ENCODE results near the gene CCNB3. TPM values are rescaled to one million over a fixed set of nuclear protein-coding genes. Genes with fewer than 3 reads are reported as not detected.

The CCNB3 gene
- total RNA-seq, 1 experiment from 2014 or later: 0.35 TPM

GRCh38 chrX:50169717-50170116, 34.8 kb upstream of the CCNB3 start:
- H2BK5ac ChIP-seq (ENCODE audit: insufficient read length, low read length): no peak overlapping the region
- no peak overlapping the region for H2BK120ac ChIP-seq (ENCODE audit: low read depth, low read length, poor library complexity, severe bottlenecking)
- H3T11ph ChIP-seq (ENCODE audit: low read length): no peak overlapping the region
- no CpG with 5 or more reads among the region's 3 CpGs for WGBS (ENCODE audit: extremely low coverage, insufficient read length, low lambda C conversion rate)
- Mint-ChIP-seq H3K9me3 (peaks cover 66 to 67% of the 10 kb centered on the region in 2 experiments), H3K4me1 (peaks cover 0 to 12% of the 10 kb centered on the region in 2 experiments; a peak in 2 of 4 replicates), H3K4me3 (no peak overlapping the region), H3K36me3 (ENCODE audit: insufficient read depth in 1 of 3, low read depth in 3 of 3) (peaks cover 2 to 6% (median 5%) of the 10 kb centered on the region in 3 experiments; a peak in 5 of 7 replicates), H3K27me3 (ENCODE audit: low read depth) (no peaks in the 10 kb centered on the region; the same call in 1 of the 2 replicates), H3K27ac (no peak overlapping the region)
- no peaks in the 10 kb centered on the region for H3K23me2 ChIP-seq (ENCODE audit: insufficient read length, low read depth, low read length, poor library complexity, severe bottlenecking)
- H3K23ac ChIP-seq (ENCODE audit: insufficient read length, low read depth, low read length): no peak overlapping the region
- H3K18ac ChIP-seq (ENCODE audit: insufficient read length, low read depth, low read length): no peak overlapping the region
- H3K79me2 ChIP-seq (ENCODE audit: insufficient read depth, low read length): no peaks in the 10 kb centered on the region
- no peak overlapping the region for H3K27ac ChIP-seq (ENCODE audit: insufficient read length, low read depth, low read length)
- no peak overlapping the region for H2BK20ac ChIP-seq (ENCODE audit: low read depth, low read length, poor library complexity, severe bottlenecking)
- H3K27me3 ChIP-seq (ENCODE audit: insufficient read depth, low read length): no peaks in the 10 kb centered on the region
- H2BK15ac ChIP-seq (ENCODE audit: low read depth, low read length): no peak overlapping the region
- H3K9me3 ChIP-seq (ENCODE audit: control insufficient read depth, low read depth, low read length): peaks cover 9% of the 10 kb centered on the region
- H2AK5ac ChIP-seq (ENCODE audit: insufficient read length, low read length): no peak overlapping the region
- H4K91ac ChIP-seq (ENCODE audit: insufficient read length, low read depth, low read length): no peak overlapping the region
- no peak overlapping the region for H3K4ac ChIP-seq (ENCODE audit: low read depth, low read length)
- H3K9ac ChIP-seq (ENCODE audit: extremely low read depth, insufficient read length, low read length): no peak overlapping the region
- no peak overlapping the region for H4K5ac ChIP-seq (ENCODE audit: insufficient read length, low read depth, low read length)
- no peak overlapping the region for H2BK12ac ChIP-seq (ENCODE audit: insufficient read length, low read depth, low read length)
- H3K79me1 ChIP-seq (ENCODE audit: insufficient read depth, low read depth, low read length, poor library complexity, severe bottlenecking): no peaks in the 10 kb centered on the region
- no peak overlapping the region for H2AFZ ChIP-seq (ENCODE audit: low read length)
- DNase-seq: no peak
- H3K56ac ChIP-seq (ENCODE audit: insufficient read length, low read depth, low read length): no peak overlapping the region
- H3K14ac ChIP-seq (ENCODE audit: insufficient read depth, low read length): no peak overlapping the region
- no peaks in the 10 kb centered on the region for H3K4me1 ChIP-seq (ENCODE audit: insufficient read depth, low read length)
- H4K8ac ChIP-seq (replicated peaks; ENCODE audit: insufficient read length, low read depth, low read length): no peak overlapping the region
- no peak overlapping the region for H3K4me2 ChIP-seq (ENCODE audit: insufficient read depth, insufficient read length, low read length)
- no peak for TF ChIP-seq CTCF (conservative IDR thresholded peaks at IDR 0.05)
- H4K20me1 ChIP-seq (ENCODE audit: control insufficient read depth, insufficient read depth, insufficient read length): no peaks in the 10 kb centered on the region

Data from H9 (cell line).